DOHH2 (cell line): ENCODE data around the gene CCNI2.

Source experiments
- H3F3A ChIP-seq: fragments of 200-600 bp; sonication (generic), shearing (Covaris generic); 2 replicates; pipeline ENCODE4 v1.6.0; 2016; ENCODE audit warnings: antibody characterized with exemption, mild to moderate bottlenecking; ENCODE audit not compliant: control insufficient read depth, insufficient read depth
- H3K27ac ChIP-seq: fragments of 200-600 bp; sonication (generic); 2 replicates; pipeline ENCODE4 v1.5.1; 2014; ENCODE audit warnings: low read depth, mild to moderate bottlenecking, low read length, moderate library complexity
- H3K27me3 ChIP-seq: fragments of 200-600 bp; sonication (generic); 2 replicates; pipeline ENCODE4 v1.6.1; 2014; ENCODE audit warnings: mild to moderate bottlenecking, low read length, mixed read lengths; ENCODE audit not compliant: control insufficient read depth
- H3K36me3 ChIP-seq: fragments of 200-600 bp; sonication (generic); 2 replicates; pipeline ENCODE4 v1.6.1; 2014; ENCODE audit warnings: mild to moderate bottlenecking, low read length, moderate library complexity, mixed read lengths; ENCODE audit not compliant: control insufficient read depth
- H3K4me1 ChIP-seq: fragments of 200-600 bp; sonication (generic); 2 replicates; pipeline ENCODE4 v1.6.1; 2014; ENCODE audit warnings: mild to moderate bottlenecking, low read length, mixed read lengths; ENCODE audit not compliant: control insufficient read depth
- H3K4me2 ChIP-seq: fragments of 200-600 bp; sonication (generic); 2 replicates; pipeline ENCODE4 v1.6.0; 2014; ENCODE audit warnings: mild to moderate bottlenecking, low read length, moderate library complexity
- H3K4me3 ChIP-seq: fragments of 200-600 bp; sonication (generic); 2 replicates; pipeline ENCODE4 v1.5.1; 2014; ENCODE audit warnings: mild to moderate bottlenecking, low read length, mixed read lengths
- H3K79me2 ChIP-seq: fragments of 200-600 bp; sonication (generic); 2 replicates; pipeline ENCODE4 v1.6.1; 2014; ENCODE audit warnings: mild to moderate bottlenecking, low read length, mixed read lengths; ENCODE audit not compliant: control insufficient read depth
- H3K9me2 ChIP-seq: fragments of 200-600 bp; sonication (generic); replicated peaks from 2 replicates; pipeline ENCODE4 v1.6.1; 2014; ENCODE audit warnings: mild to moderate bottlenecking, low read length, mixed read lengths; ENCODE audit not compliant: control insufficient read depth
- H3K9me3 ChIP-seq: fragments of 200-600 bp; sonication (generic); 2 replicates; pipeline ENCODE4 v1.6.1; 2014; ENCODE audit warnings: antibody characterized with exemption, low read length, mixed read lengths; ENCODE audit not compliant: control insufficient read depth, insufficient read depth
- H4K20me1 ChIP-seq: fragments of 200-600 bp; sonication (generic); 2 replicates; pipeline ENCODE4 v1.6.0; 2014; ENCODE audit warnings: low read depth, mild to moderate bottlenecking, antibody characterized with exemption, low read length, moderate library complexity; ENCODE audit not compliant: control insufficient read depth, insufficient read depth
- EZH2phosphoT487 ChIP-seq: fragments of 200-600 bp; sonication (generic); IDR thresholded peaks from 2 replicates; pipeline ENCODE4 v1.6.1; 2017; ENCODE audit warnings: borderline replicate concordance, mild to moderate bottlenecking, antibody characterized with exemption, low read length, moderate library complexity, mixed read lengths
- TF ChIP-seq, protein P1 (sequence below): fragments of 200-600 bp; sonication (generic); IDR thresholded peaks from one replicate; pipeline ENCODE4 v1.5.1; 2014; ENCODE audit warnings: antibody characterized with exemption, mild to moderate bottlenecking, low read depth, low read length; ENCODE audit not compliant: poor library complexity, severe bottlenecking

The CCNI2 gene

GRCh38 chr5:132742158-132742557 is 5.1 kb upstream of the CCNI2 start:
- no peak overlapping the region for H3K4me3 ChIP-seq
- H3K36me3 ChIP-seq, result no peaks in the 10 kb centered on the region
- H4K20me1 ChIP-seq, result no peaks in the 10 kb centered on the region
- no peaks in the 10 kb centered on the region for H3K79me2 ChIP-seq
- peaks cover 12% of the 10 kb centered on the region for H3K4me1 ChIP-seq
- H3K9me2 ChIP-seq, result no peaks in the 10 kb centered on the region
- H3K4me2 ChIP-seq, result no peak overlapping the region
- peaks cover 26% of the 10 kb centered on the region for H3K27me3 ChIP-seq
- H3K27ac ChIP-seq, result no peak overlapping the region
- TF ChIP-seq, protein P1, sequence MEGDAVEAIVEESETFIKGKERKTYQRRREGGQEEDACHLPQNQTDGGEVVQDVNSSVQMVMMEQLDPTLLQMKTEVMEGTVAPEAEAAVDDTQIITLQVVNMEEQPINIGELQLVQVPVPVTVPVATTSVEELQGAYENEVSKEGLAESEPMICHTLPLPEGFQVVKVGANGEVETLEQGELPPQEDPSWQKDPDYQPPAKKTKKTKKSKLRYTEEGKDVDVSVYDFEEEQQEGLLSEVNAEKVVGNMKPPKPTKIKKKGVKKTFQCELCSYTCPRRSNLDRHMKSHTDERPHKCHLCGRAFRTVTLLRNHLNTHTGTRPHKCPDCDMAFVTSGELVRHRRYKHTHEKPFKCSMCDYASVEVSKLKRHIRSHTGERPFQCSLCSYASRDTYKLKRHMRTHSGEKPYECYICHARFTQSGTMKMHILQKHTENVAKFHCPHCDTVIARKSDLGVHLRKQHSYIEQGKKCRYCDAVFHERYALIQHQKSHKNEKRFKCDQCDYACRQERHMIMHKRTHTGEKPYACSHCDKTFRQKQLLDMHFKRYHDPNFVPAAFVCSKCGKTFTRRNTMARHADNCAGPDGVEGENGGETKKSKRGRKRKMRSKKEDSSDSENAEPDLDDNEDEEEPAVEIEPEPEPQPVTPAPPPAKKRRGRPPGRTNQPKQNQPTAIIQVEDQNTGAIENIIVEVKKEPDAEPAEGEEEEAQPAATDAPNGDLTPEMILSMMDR, result no peak
- no peak for TF ChIP-seq EZH2phosphoT487
- no peaks in the 10 kb centered on the region for H3F3A ChIP-seq
- no peaks in the 10 kb centered on the region for H3K9me3 ChIP-seq

DNA sequence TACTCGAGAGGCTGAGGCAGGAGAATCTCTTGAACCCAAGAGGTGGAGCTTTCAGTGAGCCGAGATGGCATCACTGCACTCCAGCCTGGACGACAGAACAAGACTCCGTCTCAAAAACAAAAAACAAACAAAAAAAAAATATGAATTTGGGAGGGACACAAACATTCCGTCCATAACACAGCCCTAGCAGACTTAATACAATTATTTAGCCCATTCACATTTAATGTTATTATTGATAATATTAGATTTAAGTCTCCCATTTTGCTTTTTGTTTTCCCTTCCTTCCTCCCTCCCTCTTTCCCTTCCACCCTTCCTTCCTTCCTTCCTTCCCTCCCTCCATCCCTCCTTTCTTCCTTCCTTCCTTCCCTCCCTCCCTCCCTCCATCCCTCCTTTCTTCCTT is 4.6 kb upstream of the CCNI2 start:
- Histone ChIP-seq H3K27ac (no peak overlapping the region), H4K20me1 (no peaks in the 10 kb centered on the region)

DNA sequence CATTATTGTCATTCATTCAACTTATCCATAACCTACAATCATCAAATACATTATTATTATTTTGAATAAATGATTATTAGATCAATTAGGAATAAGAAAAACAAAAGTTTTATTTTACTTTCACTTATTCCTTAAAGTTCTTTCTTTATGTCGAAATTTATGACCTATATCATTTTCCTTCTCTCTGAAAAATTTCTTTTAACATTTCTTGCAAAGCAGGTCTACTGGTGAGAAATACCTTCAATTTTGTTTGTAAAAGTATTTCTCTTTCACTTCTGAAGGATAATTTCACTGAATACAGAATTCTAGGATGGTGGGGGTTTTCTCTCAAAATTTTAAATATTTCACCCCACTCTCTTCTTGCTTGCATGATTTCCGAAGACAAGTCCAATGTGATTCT is 2.6 kb upstream of the CCNI2 start:
- Histone ChIP-seq H3K9me3 (no peaks in the 10 kb centered on the region), H3K4me3 (no peak overlapping the region), H3K79me2 (no peaks in the 10 kb centered on the region), H3K4me1 (peaks cover 10% of the 10 kb centered on the region), H3K36me3 (no peaks in the 10 kb centered on the region), H3K27ac (no peak overlapping the region), H3K27me3 (peaks cover 48% of the 10 kb centered on the region), H4K20me1 (no peaks in the 10 kb centered on the region), H3F3A (no peaks in the 10 kb centered on the region), H3K4me2 (no peak overlapping the region), H3K9me2 (no peaks in the 10 kb centered on the region)
- TF ChIP-seq, protein P1, result no peak
- TF ChIP-seq EZH2phosphoT487, result no peak

More for the DNA sequence above, 4.6 kb upstream of the CCNI2 start:
- H3K79me2 ChIP-seq, result no peaks in the 10 kb centered on the region
- no peak overlapping the region for H3K4me2 ChIP-seq
- TF ChIP-seq EZH2phosphoT487, result no peak
- TF ChIP-seq, protein P1, result no peak
- peaks cover 16% of the 10 kb centered on the region for H3K4me1 ChIP-seq
- no peaks in the 10 kb centered on the region for H3K9me2 ChIP-seq
- no peaks in the 10 kb centered on the region for H3K9me3 ChIP-seq
- H3K27me3 ChIP-seq, result peaks cover 30% of the 10 kb centered on the region
- H3K36me3 ChIP-seq, result no peaks in the 10 kb centered on the region
- no peaks in the 10 kb centered on the region for H3F3A ChIP-seq
- H3K4me3 ChIP-seq, result no peak overlapping the region

DNA sequence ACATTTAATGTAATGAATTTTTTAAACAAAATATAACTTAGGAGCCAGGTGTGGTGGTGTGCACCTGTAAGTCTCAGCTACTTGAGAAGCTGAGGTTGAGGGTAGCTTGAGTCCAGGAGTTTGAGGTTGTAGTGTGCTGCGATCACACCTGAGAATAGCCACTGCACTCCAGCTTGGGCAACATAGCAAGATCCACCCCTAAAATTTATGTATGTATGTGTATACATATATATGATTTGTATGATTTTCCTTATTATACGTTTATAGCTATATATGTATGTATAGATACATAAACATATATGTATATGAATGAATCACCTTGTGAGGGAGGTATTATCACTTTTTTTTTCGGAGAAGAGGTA is 653 bp upstream of the CCNI2 start:
- Histone ChIP-seq H3K27me3 (peaks cover 55% of the 10 kb centered on the region), H3K4me3 (peak overlapping the region; percentile 79), H3K4me2 (peak overlapping the region; percentile 88)

More for the DNA sequence above, 653 bp upstream of the CCNI2 start:
- peaks cover 10% of the 10 kb centered on the region for H3K4me1 ChIP-seq
- no peaks in the 10 kb centered on the region for H3F3A ChIP-seq
- H3K9me2 ChIP-seq, result no peaks in the 10 kb centered on the region
- no peaks in the 10 kb centered on the region for H3K36me3 ChIP-seq
- H3K9me3 ChIP-seq, result no peaks in the 10 kb centered on the region
- no peaks in the 10 kb centered on the region for H3K79me2 ChIP-seq
- TF ChIP-seq, protein P1, result no peak
- TF ChIP-seq EZH2phosphoT487, result no peak
- no peaks in the 10 kb centered on the region for H4K20me1 ChIP-seq
- no peak overlapping the region for H3K27ac ChIP-seq
